Trophoblast cell (in vitro differentiated cells and primary cell): ENCODE data around the gene ENG.
A peak's percentile ranks its signal among the peaks of the same experiment; 100 is the strongest.

ENCODE experiments used
- DNase-seq, 2 donors: peaks; one replicate each; pipeline ENCODE4 v3.0.0-alpha.2; 2016
- H2AFZ ChIP-seq: 2 replicates; pipeline ENCODE4 v1.6.1; 2013; ENCODE audit warnings: low read length, moderate library complexity, mild to moderate bottlenecking; ENCODE audit not compliant: insufficient read depth, poor library complexity
- H2AK5ac ChIP-seq: 2 replicates; pipeline ENCODE4 v1.6.1; 2013; ENCODE audit warnings: mild to moderate bottlenecking, low read length
- H2BK120ac ChIP-seq: 2 replicates; pipeline ENCODE4 v1.6.1; 2013; ENCODE audit warnings: low read length, mild to moderate bottlenecking, moderate library complexity; ENCODE audit not compliant: insufficient read depth, poor library complexity
- H2BK12ac ChIP-seq: 2 replicates; pipeline ENCODE4 v1.6.1; 2013; ENCODE audit warnings: mild to moderate bottlenecking, low read length, moderate library complexity
- H2BK5ac ChIP-seq: 2 replicates; pipeline ENCODE4 v1.6.1; 2013; ENCODE audit warnings: low read length, low read depth, moderate library complexity, mild to moderate bottlenecking; ENCODE audit not compliant: poor library complexity
- H3K14ac ChIP-seq: 2 replicates; pipeline ENCODE4 v1.6.1; 2013; ENCODE audit warnings: mild to moderate bottlenecking, low read length
- H3K18ac ChIP-seq: 2 replicates; pipeline ENCODE4 v1.6.1; 2013; ENCODE audit warnings: mild to moderate bottlenecking, low read length
- H3K23ac ChIP-seq: 2 replicates; pipeline ENCODE4 v1.6.1; 2013; ENCODE audit warnings: low read length
- H3K27ac ChIP-seq: 2 replicates; pipeline ENCODE4 v1.5.1; 2013; ENCODE audit warnings: low read depth, mild to moderate bottlenecking, inconsistent platforms, low read length, moderate library complexity
- H3K27me3 ChIP-seq: 2 replicates; pipeline ENCODE4 v1.6.1; 2013; ENCODE audit warnings: inconsistent platforms, mild to moderate bottlenecking, low read length, moderate library complexity; ENCODE audit not compliant: insufficient read depth
- H3K36me3 ChIP-seq, 2 experiments: 1 replicate in 1 of 2; 2 replicates in 1 of 2; pipeline ENCODE4 v1.6.1; 2013; ENCODE audit warnings: low read length in 2 of 2, mild to moderate bottlenecking in 2 of 2, moderate library complexity in 1 of 2; ENCODE audit not compliant: insufficient read depth in 2 of 2, control insufficient read depth in 1 of 2
- H3K4ac ChIP-seq: 2 replicates; pipeline ENCODE4 v1.6.1; 2013; ENCODE audit warnings: low read depth, mild to moderate bottlenecking, low read length, moderate library complexity
- H3K4me1 ChIP-seq, 2 experiments: 1 replicate in 1 of 2; 2 replicates in 1 of 2; pipeline ENCODE4 v1.6.1; 2013; ENCODE audit warnings: low read length in 2 of 2, mild to moderate bottlenecking in 2 of 2, moderate library complexity in 1 of 2; ENCODE audit not compliant: insufficient read depth in 2 of 2, control insufficient read depth in 1 of 2
- H3K4me2 ChIP-seq: 2 replicates; pipeline ENCODE4 v1.6.1; 2013; ENCODE audit warnings: inconsistent platforms, mild to moderate bottlenecking, low read length, moderate library complexity
- H3K4me3 ChIP-seq: 2 replicates; pipeline ENCODE4 v1.5.1; 2013; ENCODE audit warnings: mild to moderate bottlenecking, low read depth, low read length, inconsistent platforms
- H3K79me1 ChIP-seq: one replicate; pipeline ENCODE4 v1.6.1; 2013; ENCODE audit warnings: low read length
- H3K79me2 ChIP-seq: 2 replicates; pipeline ENCODE4 v1.6.1; 2013; ENCODE audit warnings: low read length, mild to moderate bottlenecking; ENCODE audit not compliant: control insufficient read depth, insufficient read depth, poor library complexity
- H3K9ac ChIP-seq: 2 replicates; pipeline ENCODE4 v1.6.1; 2013; ENCODE audit warnings: mild to moderate bottlenecking, low read length
- H3K9me3 ChIP-seq: 2 replicates; pipeline ENCODE4 v1.6.1; 2013; ENCODE audit warnings: low read depth, mild to moderate bottlenecking, control low read depth, inconsistent platforms, low read length; ENCODE audit not compliant: insufficient read depth
- H4K12ac ChIP-seq: 2 replicates; pipeline ENCODE4 v1.6.1; 2013; ENCODE audit warnings: low read depth, mild to moderate bottlenecking, low read length, moderate library complexity
- H4K8ac ChIP-seq: 2 replicates; pipeline ENCODE4 v1.6.1; 2013; ENCODE audit warnings: low read depth, mild to moderate bottlenecking, low read length, moderate library complexity
- H4K91ac ChIP-seq: one replicate; pipeline ENCODE4 v1.6.1; 2013; ENCODE audit warnings: low read depth, mild to moderate bottlenecking, low read length, moderate library complexity
- WGBS: extraction: QIAGEN DNeasy Blood & Tissue Kit; methylation state at CpG from one replicate; pipeline ENCODE4 v1.1.7; 2013; ENCODE audit warnings: missing lambda C conversion rate; ENCODE audit not compliant: insufficient read length, insufficient coverage; ENCODE audit errors: extremely low coverage; 5-methylcytosine and 5-hydroxymethylcytosine counted together

The ENG gene

GRCh38 chr9:127835991-127836516, 18.4 kb downstream of the ENG start:
- Histone ChIP-seq H3K4me2 (no peak overlapping the region), H2BK5ac (peak overlapping the region; percentile 13), H4K91ac (peak overlapping the region; percentile 62), H4K8ac (peak overlapping the region; percentile 27), H3K4ac (peak overlapping the region; percentile 1), H3K18ac (peak overlapping the region; percentile 2), H3K79me1 (peaks cover 40% of the 10 kb centered on the region), H3K9me3 (no peaks in the 10 kb centered on the region), H3K79me2 (peaks cover 3% of the 10 kb centered on the region), H3K23ac (no peak overlapping the region), H2AFZ (no peak overlapping the region), H3K27me3 (no peaks in the 10 kb centered on the region), H4K12ac (no peak overlapping the region), H3K36me3 (peaks cover 3 to 8% of the 10 kb centered on the region in 2 experiments), H3K4me1 (peaks cover 30 to 38% of the 10 kb centered on the region in 2 experiments), H3K27ac (peak overlapping the region; percentile 10), H2BK120ac (peak overlapping the region; percentile 37), H2BK12ac (peak overlapping the region; percentile 73), H3K9ac (no peak overlapping the region), H2AK5ac (peak overlapping the region; percentile 58), H3K4me3 (no peak overlapping the region), H3K14ac (no peak overlapping the region)
- WGBS = no CpG with 5 or more reads among the region's 17 CpGs
- DNase-seq = peak; percentile 32 to 34

GRCh38 chr9:127833555-127833954, 20.9 kb downstream of the ENG start:
- H2AFZ ChIP-seq = no peak overlapping the region
- H2BK5ac ChIP-seq = no peak overlapping the region
- no peaks in the 10 kb centered on the region for H3K27me3 ChIP-seq
- no peak overlapping the region for H3K4ac ChIP-seq
- no peak overlapping the region for H3K4me2 ChIP-seq
- peaks cover 26 to 30% of the 10 kb centered on the region in 2 experiments for H3K4me1 ChIP-seq
- H3K4me3 ChIP-seq = no peak overlapping the region
- H3K27ac ChIP-seq = no peak overlapping the region
- H4K91ac ChIP-seq = no peak overlapping the region
- H2AK5ac ChIP-seq = no peak overlapping the region
- no peak overlapping the region for H3K14ac ChIP-seq
- no peak overlapping the region for H4K12ac ChIP-seq
- H3K36me3 ChIP-seq = peaks cover 6 to 7% of the 10 kb centered on the region in 2 experiments
- DNase-seq = peak in 1 of 2 donors; percentile 61
- H2BK120ac ChIP-seq = no peak overlapping the region
- H3K79me1 ChIP-seq = peaks cover 27% of the 10 kb centered on the region
- H3K9ac ChIP-seq = no peak overlapping the region
- no peak overlapping the region for H3K23ac ChIP-seq
- no peaks in the 10 kb centered on the region for H3K79me2 ChIP-seq
- no CpG with 5 or more reads among the region's 1 CpG for WGBS
- H2BK12ac ChIP-seq = no peak overlapping the region
- H3K18ac ChIP-seq = no peak overlapping the region
- H4K8ac ChIP-seq = no peak overlapping the region
- H3K9me3 ChIP-seq = peaks cover 2% of the 10 kb centered on the region

GRCh38 chr9:127832248-127832647, 22.2 kb downstream of the ENG start:
- no peak overlapping the region for H2AK5ac ChIP-seq
- WGBS = no CpG with 5 or more reads among the region's 7 CpGs

GRCh38 chr9:127829205-127829906, 25.1 kb downstream of the ENG start:
- H2BK5ac ChIP-seq = no peak overlapping the region
- H3K23ac ChIP-seq = no peak overlapping the region
- H3K9me3 ChIP-seq = peaks cover 2% of the 10 kb centered on the region
- H3K79me1 ChIP-seq = peaks cover 9% of the 10 kb centered on the region
- peak overlapping the region; percentile 26 for H4K91ac ChIP-seq
- peak overlapping the region; percentile 16 for H2BK12ac ChIP-seq
- H3K27ac ChIP-seq = no peak overlapping the region
- no peak overlapping the region for H4K12ac ChIP-seq
- no peak overlapping the region for H2BK120ac ChIP-seq
- no peaks in the 10 kb centered on the region for H3K79me2 ChIP-seq
- no peak overlapping the region for H3K9ac ChIP-seq
- peaks cover 27 to 28% of the 10 kb centered on the region in 2 experiments for H3K36me3 ChIP-seq
- no peaks in the 10 kb centered on the region for H3K27me3 ChIP-seq
- H3K18ac ChIP-seq = no peak overlapping the region
- H3K4me2 ChIP-seq = no peak overlapping the region
- H4K8ac ChIP-seq = no peak overlapping the region
- peaks cover 10 to 12% of the 10 kb centered on the region in 2 experiments for H3K4me1 ChIP-seq
- no CpG with 5 or more reads among the region's 6 CpGs for WGBS
- no peak overlapping the region for H3K14ac ChIP-seq
- no peak overlapping the region for H3K4me3 ChIP-seq
- H2AK5ac ChIP-seq = peak overlapping the region; percentile 75
- no peak overlapping the region for H2AFZ ChIP-seq
- H3K4ac ChIP-seq = no peak overlapping the region
- no peak for DNase-seq

More at GRCh38 chr9:127832248-127832647, 22.2 kb downstream of the ENG start:
- Histone ChIP-seq H3K27ac (peak overlapping the region; percentile 18), H3K4me3 (no peak overlapping the region), H3K79me1 (peaks cover 21% of the 10 kb centered on the region), H3K4me1 (peaks cover 23 to 26% of the 10 kb centered on the region in 2 experiments), H3K18ac (no peak overlapping the region), H3K36me3 (peaks cover 6 to 7% of the 10 kb centered on the region in 2 experiments), H4K8ac (no peak overlapping the region), H3K4me2 (no peak overlapping the region), H2BK12ac (no peak overlapping the region), H3K79me2 (no peaks in the 10 kb centered on the region), H3K9me3 (peaks cover 2% of the 10 kb centered on the region), H3K14ac (no peak overlapping the region), H4K12ac (no peak overlapping the region), H3K23ac (no peak overlapping the region), H2AFZ (no peak overlapping the region), H3K4ac (no peak overlapping the region), H3K27me3 (no peaks in the 10 kb centered on the region), H2BK120ac (no peak overlapping the region), H4K91ac (no peak overlapping the region), H3K9ac (no peak overlapping the region), H2BK5ac (no peak overlapping the region)
- DNase-seq = no peak
